Sigmoid colon (tissue), 7 donors: ENCODE measurements around the gene ZFPL1. TPM values are rescaled to one million over a fixed set of nuclear protein-coding genes. Genes with fewer than 3 reads are reported as not detected.

Experiments
- DNase-seq: peaks from one replicate; pipeline ENCODE4 v3.0.0-alpha.2; 2019
- H3K27ac ChIP-seq, 4 donors: fragments of 200-600 bp; sonication (generic); one replicate each; pipeline ENCODE4 v1.5.1; 2016 to 2019; ENCODE audit warnings: mild to moderate bottlenecking in 1 of 4
- H3K27me3 ChIP-seq, 3 donors: fragments of 200-600 bp; sonication (generic); one replicate each; pipeline ENCODE4 v1.5.1; 2019; ENCODE audit warnings: mild to moderate bottlenecking in 1 of 3
- H3K36me3 ChIP-seq, 4 donors: fragments of 200-600 bp; sonication (generic); one replicate each; pipeline ENCODE4 v1.5.1; 2016 to 2019
- H3K4me1 ChIP-seq, 4 donors: fragments of 200-600 bp; sonication (generic); one replicate each; pipeline ENCODE4 v1.5.1; 2017 to 2019
- H3K4me3 ChIP-seq, 4 donors: fragments of 200-600 bp; sonication (generic); one replicate each; pipeline ENCODE4 v1.5.1; 2017 to 2019; ENCODE audit warnings: mild to moderate bottlenecking in 2 of 4, moderate library complexity in 1 of 4
- H3K9me3 ChIP-seq, 4 donors: fragments of 200-600 bp in 3 of 4; sonication (generic) in 3 of 4; one replicate each; pipeline versions ENCODE4 v1.5.1 to v1.6.1; 2013 to 2019
- EP300 ChIP-seq, 4 donors: sonication (generic); formaldehyde crosslinking; IDR thresholded peaks; one replicate each; pipeline ENCODE4 v1.6.1; 2017; ENCODE audit warnings: antibody characterized with exemption in 4 of 4
- POLR2A ChIP-seq, 2 donors: fragments of 450-650 bp; IDR thresholded peaks; one replicate each; pipeline ENCODE4 v1.6.1; 2016; ENCODE audit warnings: antibody characterized with exemption in 2 of 2, mild to moderate bottlenecking in 2 of 2, moderate library complexity in 2 of 2
- POLR2AphosphoS5 ChIP-seq, 4 donors: sonication (generic); formaldehyde crosslinking; IDR thresholded peaks; one replicate each; pipeline ENCODE4 v1.6.1; 2017; ENCODE audit warnings: antibody characterized with exemption in 4 of 4
- WGBS, 2 donors: extraction: QIAGEN DNeasy Blood & Tissue Kit; methylation state at CpG; one replicate each; pipeline ENCODE4 v1.1.7; 2013; 5-methylcytosine and 5-hydroxymethylcytosine counted together
- intact Hi-C: fragments of 100-400 bp; cut with DNase I; formaldehyde crosslinking; loops from one replicate; pipeline ENCODE4 v1.15.1; 2023
- polyA plus RNA-seq, 3 donors: library from polyadenylated mRNA; stranded (reverse); fragments of 200-250 nt; gene quantifications; one replicate each; pipeline ENCODE4 v1.2.3, GENCODE V29; 2013
- total RNA-seq, 4 donors: library from RNA; depleted of rRNA; stranded (reverse); fragments of >200 nt; gene quantifications; one replicate each; pipeline ENCODE4 v1.1.0, GENCODE V29; 2016
- TF ChIP-seq, protein P1 (sequence below), 4 experiments: fragments of 450-650 bp in 3 of 4; fragments of 200-600 bp in 1 of 4; IDR thresholded peaks; one replicate each; pipeline ENCODE4 v1.5.1; 2016 to 2019; ENCODE audit warnings: antibody characterized with exemption in 4 of 4, mild to moderate bottlenecking in 3 of 4, moderate library complexity in 2 of 4
- donor health status: healthy with polysubstance abuse.
- donor health status: Bipolar disorder and iron deficiency.
- donor health status: healthy.

ZFPL1 gene
- total and polyA plus RNA-seq, 7 donors: 26.1 to 61.5 (median 38.8) TPM

DNA sequence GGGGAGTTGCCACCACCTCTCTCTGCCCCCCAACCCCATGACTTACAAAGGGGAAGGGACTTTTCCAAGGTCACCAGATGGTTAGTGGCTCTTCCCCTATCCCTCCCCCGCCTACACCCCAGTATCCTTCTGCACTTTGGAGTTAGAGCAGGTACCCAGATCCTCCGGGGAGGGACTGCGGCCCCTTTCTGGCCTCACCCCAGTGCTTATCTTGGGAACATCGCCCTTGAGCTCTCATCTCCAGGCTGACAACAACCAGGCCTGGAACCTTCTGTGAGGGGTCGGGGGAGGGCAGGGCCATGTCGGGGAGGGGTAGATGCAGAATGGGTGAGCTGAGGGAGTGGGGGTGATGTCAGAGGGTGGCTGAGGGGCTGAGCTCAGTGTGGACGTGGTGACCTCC lies 18.2 kb upstream of the ZFPL1 start:
- H3K27ac ChIP-seq: no peak overlapping the region
- no peak for DNase-seq
- H3K4me3 ChIP-seq: no peak overlapping the region
- WGBS, 2 donors: 81 to 83% methylated on average over 7 of the region's 7 CpGs
- H3K27me3 ChIP-seq: no peaks in the 10 kb centered on the region
- H3K4me1 ChIP-seq: no peaks in the 10 kb centered on the region
- intact Hi-C loops: no loop called here
- H3K36me3 ChIP-seq: no peaks in the 10 kb centered on the region
- no peak for TF ChIP-seq EP300 (IDR thresholded peaks at IDR 0.05)
- H3K9me3 ChIP-seq: no peaks in the 10 kb centered on the region

- TF ChIP-seq EP300 (IDR thresholded peaks at IDR 0.05): no peak
- TF ChIP-seq POLR2AphosphoS5 (IDR thresholded peaks at IDR 0.05): no peak
- TF ChIP-seq, protein P1, sequence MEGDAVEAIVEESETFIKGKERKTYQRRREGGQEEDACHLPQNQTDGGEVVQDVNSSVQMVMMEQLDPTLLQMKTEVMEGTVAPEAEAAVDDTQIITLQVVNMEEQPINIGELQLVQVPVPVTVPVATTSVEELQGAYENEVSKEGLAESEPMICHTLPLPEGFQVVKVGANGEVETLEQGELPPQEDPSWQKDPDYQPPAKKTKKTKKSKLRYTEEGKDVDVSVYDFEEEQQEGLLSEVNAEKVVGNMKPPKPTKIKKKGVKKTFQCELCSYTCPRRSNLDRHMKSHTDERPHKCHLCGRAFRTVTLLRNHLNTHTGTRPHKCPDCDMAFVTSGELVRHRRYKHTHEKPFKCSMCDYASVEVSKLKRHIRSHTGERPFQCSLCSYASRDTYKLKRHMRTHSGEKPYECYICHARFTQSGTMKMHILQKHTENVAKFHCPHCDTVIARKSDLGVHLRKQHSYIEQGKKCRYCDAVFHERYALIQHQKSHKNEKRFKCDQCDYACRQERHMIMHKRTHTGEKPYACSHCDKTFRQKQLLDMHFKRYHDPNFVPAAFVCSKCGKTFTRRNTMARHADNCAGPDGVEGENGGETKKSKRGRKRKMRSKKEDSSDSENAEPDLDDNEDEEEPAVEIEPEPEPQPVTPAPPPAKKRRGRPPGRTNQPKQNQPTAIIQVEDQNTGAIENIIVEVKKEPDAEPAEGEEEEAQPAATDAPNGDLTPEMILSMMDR (IDR thresholded peaks at IDR 0.05): no peak
- no peak for DNase-seq
- 87 to 88% methylated on average over 11 of the region's 11 CpGs for WGBS, 2 donors
- intact Hi-C loops: no loop called here
- H3K9me3 ChIP-seq: no peaks in the 10 kb centered on the region
- H3K27me3 ChIP-seq: no peaks in the 10 kb centered on the region
- no peak overlapping the region for H3K4me3 ChIP-seq
- H3K4me1 ChIP-seq: no peaks in the 10 kb centered on the region
- no peak overlapping the region for H3K27ac ChIP-seq
- no peaks in the 10 kb centered on the region for H3K36me3 ChIP-seq
Measured at GRCh38 chr11:65066315-65066714, 17.7 kb upstream of the ZFPL1 start.

DNA sequence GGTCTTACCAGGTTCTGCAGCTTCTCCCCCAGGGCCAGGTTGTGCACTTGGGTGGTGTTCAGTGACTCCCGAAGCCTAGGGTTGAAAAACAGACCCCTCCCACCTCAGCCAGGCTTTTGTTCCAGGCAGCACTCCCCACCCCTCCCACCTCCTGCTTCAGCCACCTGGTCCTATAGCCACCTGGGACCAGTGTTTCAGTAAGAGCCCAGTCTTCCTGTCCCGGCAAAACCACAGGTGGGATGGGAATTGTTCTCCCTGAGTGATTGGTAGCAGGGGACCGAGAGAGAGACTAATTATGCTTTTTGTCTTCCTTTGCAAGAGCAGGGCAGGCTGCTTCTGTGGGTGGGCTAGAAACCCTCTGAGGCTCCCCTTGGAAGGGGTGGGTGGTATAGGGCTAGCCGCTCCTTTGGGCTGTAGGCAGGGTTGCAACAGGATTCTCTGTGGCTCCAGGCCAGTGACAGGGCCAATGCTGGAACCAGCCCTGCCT lies 17.2 kb upstream of the ZFPL1 start:
- Histone ChIP-seq H3K27me3 (no peaks in the 10 kb centered on the region), H3K9me3 (no peaks in the 10 kb centered on the region), H3K36me3 (no peaks in the 10 kb centered on the region), H3K4me3 (no peak overlapping the region), H3K4me1 (no peaks in the 10 kb centered on the region), H3K27ac (no peak overlapping the region)
- TF ChIP-seq POLR2AphosphoS5 (IDR thresholded peaks at IDR 0.05): no peak
- TF ChIP-seq POLR2A (IDR thresholded peaks at IDR 0.05): no peak
- TF ChIP-seq EP300 (IDR thresholded peaks at IDR 0.05): no peak
- TF ChIP-seq, protein P1 (IDR thresholded peaks at IDR 0.05): no peak
- WGBS, 2 donors: 85 to 93% methylated on average over 4 of the region's 4 CpGs
- intact Hi-C loops: no loop called here
- no peak for DNase-seq

DNA sequence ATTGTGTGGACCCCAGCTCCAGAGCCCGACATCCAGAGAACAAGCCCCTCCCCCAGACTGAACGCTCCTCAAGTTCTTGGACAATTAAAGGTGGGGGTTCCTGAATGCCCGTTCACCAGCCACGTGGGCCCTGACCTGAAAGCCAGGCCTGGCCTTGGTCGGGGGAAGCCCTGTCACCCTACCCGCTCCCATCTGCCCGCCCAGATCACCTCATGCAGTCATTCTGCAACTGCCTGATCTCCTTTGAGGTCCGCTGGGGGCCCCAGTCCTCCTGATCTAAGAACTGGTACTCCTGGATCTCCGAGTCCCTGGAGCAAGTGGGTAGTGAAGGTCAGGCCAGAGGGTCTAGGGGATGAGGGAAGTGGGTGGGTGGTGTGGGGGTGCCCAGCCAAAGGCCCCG lies 16.6 kb upstream of the ZFPL1 start:
- 87 to 89% methylated on average over 10 of the region's 10 CpGs for WGBS, 2 donors
- DNase-seq: no peak
- TF ChIP-seq, protein P1 (IDR thresholded peaks at IDR 0.05): no peak
- TF ChIP-seq EP300 (IDR thresholded peaks at IDR 0.05): no peak
- no peak for TF ChIP-seq POLR2AphosphoS5 (IDR thresholded peaks at IDR 0.05)
- no peak for TF ChIP-seq POLR2A (IDR thresholded peaks at IDR 0.05)
- Histone ChIP-seq H3K4me3 (no peak overlapping the region), H3K9me3 (no peaks in the 10 kb centered on the region), H3K36me3 (no peaks in the 10 kb centered on the region), H3K27ac (no peak overlapping the region), H3K27me3 (no peaks in the 10 kb centered on the region), H3K4me1 (no peaks in the 10 kb centered on the region)
- intact Hi-C loops: no loop called here

GRCh38 chr11:65069217-65069616 lies 14.8 kb upstream of the ZFPL1 start:
- H3K4me1 ChIP-seq: no peaks in the 10 kb centered on the region
- 44 to 46% methylated on average over 9 of the region's 9 CpGs for WGBS, 2 donors
- H3K27ac ChIP-seq: no peak overlapping the region
- H3K4me3 ChIP-seq: no peak overlapping the region
- H3K27me3 ChIP-seq: no peaks in the 10 kb centered on the region
- TF ChIP-seq, protein P1 (IDR thresholded peaks at IDR 0.05): no peak
- TF ChIP-seq EP300 (IDR thresholded peaks at IDR 0.05) (no peak), POLR2AphosphoS5 (IDR thresholded peaks at IDR 0.05) (no peak), POLR2A (IDR thresholded peaks at IDR 0.05) (no peak)
- DNase-seq: no peak
- H3K36me3 ChIP-seq: no peaks in the 10 kb centered on the region
- H3K9me3 ChIP-seq: no peaks in the 10 kb centered on the region
- intact Hi-C loops: no loop called here
